GM19328 (cell line): ENCODE measurements around the gene ARL6IP5.

Source experiments
- ATAC-seq: cut with Tn5 transposase; IDR thresholded peaks from one replicate; pipeline ENCODE4 v1.9.1; 2021; ENCODE audit warnings: mild to moderate bottlenecking, moderate library complexity; ENCODE audit not compliant: unreplicated experiment

The ARL6IP5 gene

GRCh38 chr3:69149586-69149985 is 64.8 kb downstream of the ARL6IP5 start:
- ATAC-seq, result no peak
